Hepatocyte (in vitro differentiated cells): ENCODE data around the gene HS6ST2. TPM values are rescaled to one million over a fixed set of nuclear protein-coding genes. Genes with fewer than 3 reads are reported as not detected.
A peak's percentile ranks its signal among the peaks of the same experiment; 100 is the strongest.

Source experiments
- DNase-seq: peaks from one replicate; pipeline ENCODE4 v3.0.0-alpha.2; 2016; ENCODE audit warnings: low spot score
- H2AFZ ChIP-seq: fragments of 200-600 bp; sonication (generic); 2 replicates; pipeline ENCODE4 v1.6.0; 2016; ENCODE audit warnings: antibody characterized with exemption, mild to moderate bottlenecking
- H3K27ac ChIP-seq: fragments of 200-600 bp; sonication (generic); 2 replicates; pipeline ENCODE4 v1.5.1; 2016; ENCODE audit warnings: mild to moderate bottlenecking
- H3K27me3 ChIP-seq: fragments of 200-600 bp; sonication (generic); 2 replicates; pipeline ENCODE4 v1.6.1; 2016
- H3K36me3 ChIP-seq: fragments of 200-600 bp; sonication (generic); replicated peaks from 2 replicates; pipeline ENCODE4 v1.5.1; 2016; ENCODE audit warnings: low read depth; ENCODE audit not compliant: insufficient read depth
- H3K4me1 ChIP-seq: fragments of 200-600 bp; sonication (generic); 2 replicates; pipeline ENCODE4 v1.5.1; 2016; ENCODE audit warnings: mild to moderate bottlenecking, moderate library complexity; ENCODE audit not compliant: insufficient read depth
- H3K4me2 ChIP-seq: fragments of 200-600 bp; sonication (generic); 2 replicates; pipeline ENCODE4 v1.6.0; 2016
- H3K4me3 ChIP-seq: fragments of 200-600 bp; sonication (generic); 2 replicates; pipeline ENCODE4 v1.5.1; 2016; ENCODE audit warnings: mild to moderate bottlenecking
- H3K79me2 ChIP-seq: fragments of 200-600 bp; sonication (generic); 2 replicates; pipeline ENCODE4 v1.6.0; 2017; ENCODE audit warnings: mild to moderate bottlenecking
- H3K9me2 ChIP-seq: fragments of 200-600 bp; sonication (generic); replicated peaks from 2 replicates; pipeline ENCODE4 v1.6.0; 2017; ENCODE audit warnings: mild to moderate bottlenecking; ENCODE audit not compliant: insufficient read depth
- H3K9me3 ChIP-seq: fragments of 200-600 bp; sonication (generic); 2 replicates; pipeline ENCODE4 v1.5.1; 2016; ENCODE audit warnings: low read depth, mild to moderate bottlenecking
- H4K20me1 ChIP-seq: fragments of 200-600 bp; sonication (generic); 2 replicates; pipeline ENCODE4 v1.6.0; 2016; ENCODE audit warnings: mild to moderate bottlenecking; ENCODE audit not compliant: insufficient read depth, poor library complexity, severe bottlenecking
- CTCF ChIP-seq: fragments of 200-600 bp; sonication (generic); IDR thresholded peaks from 2 replicates; pipeline ENCODE4 v1.5.1; 2016; ENCODE audit warnings: antibody characterized with exemption, mild to moderate bottlenecking; ENCODE audit not compliant: poor library complexity
- EZH2 ChIP-seq: fragments of 200-600 bp; sonication (generic); IDR thresholded peaks from 2 replicates; pipeline ENCODE4 v1.6.1; 2016; ENCODE audit warnings: antibody characterized with exemption, mild to moderate bottlenecking, borderline replicate concordance
- EZH2phosphoT487 ChIP-seq: fragments of 200-600 bp; sonication (generic); IDR thresholded peaks from one replicate; pipeline ENCODE4 v1.6.1; 2018; ENCODE audit warnings: antibody characterized with exemption, mild to moderate bottlenecking, low read depth, moderate library complexity; ENCODE audit not compliant: unreplicated experiment, severe bottlenecking
- WGBS: methylation state at CpG from one replicate; pipeline ENCODE4 v1.1.6; 2016; ENCODE audit warnings: low lambda C conversion rate; ENCODE audit errors: missing lambda C conversion rate; 5-methylcytosine and 5-hydroxymethylcytosine counted together
- polyA plus RNA-seq: library from polyadenylated mRNA; unstranded; fragments of >200 nt; fragmentation: Nextera tagmentation; extraction: Ambion mirVana; gene quantifications from 2 replicates; pipeline ENCODE4 v1.2.1, GENCODE V29; 2016
- total RNA-seq: library from RNA; depleted of rRNA; stranded (reverse); fragments of >200 nt; gene quantifications from 2 replicates; pipeline ENCODE4 v1.2.3, GENCODE V29; 2014

The HS6ST2 gene
- total and polyA plus RNA-seq, 2 experiments from 2014 or later: 17.4 to 21.9 TPM

- Histone ChIP-seq H3K4me2 (no peak overlapping the region), H3K36me3 (no peaks in the 10 kb centered on the region), H3K79me2 (no peaks in the 10 kb centered on the region), H3K4me3 (no peak overlapping the region), H3K4me1 (no peaks in the 10 kb centered on the region), H3K9me2 (no peaks in the 10 kb centered on the region), H3K27ac (no peak overlapping the region), H3K9me3 (no peaks in the 10 kb centered on the region), H2AFZ (no peak overlapping the region), H4K20me1 (no peaks in the 10 kb centered on the region), H3K27me3 (no peaks in the 10 kb centered on the region)
- TF ChIP-seq EZH2phosphoT487 (no peak), EZH2 (no peak), CTCF (no peak)
- no peak for DNase-seq
- WGBS: 83% methylated on average over 7 of the region's 7 CpGs
These were observed 188.8 kb downstream of the HS6ST2 start for GRCh38 chrX:132769609-132770008.

GRCh38 chrX:132766452-132766851 is 192.0 kb downstream of the HS6ST2 start:
- no peak overlapping the region for H3K27ac ChIP-seq
- H2AFZ ChIP-seq: no peak overlapping the region
- H3K4me2 ChIP-seq: no peak overlapping the region
- no peaks in the 10 kb centered on the region for H3K4me1 ChIP-seq
- no peaks in the 10 kb centered on the region for H3K9me2 ChIP-seq
- DNase-seq: no peak
- no peak overlapping the region for H3K4me3 ChIP-seq
- H3K9me3 ChIP-seq: no peaks in the 10 kb centered on the region
- no peaks in the 10 kb centered on the region for H3K36me3 ChIP-seq
- 61% methylated on average over 1 of the region's 1 CpG for WGBS
- TF ChIP-seq CTCF: no peak
- TF ChIP-seq EZH2: no peak
- no peak for TF ChIP-seq EZH2phosphoT487
- no peaks in the 10 kb centered on the region for H3K79me2 ChIP-seq
- no peaks in the 10 kb centered on the region for H4K20me1 ChIP-seq
- no peaks in the 10 kb centered on the region for H3K27me3 ChIP-seq

GRCh38 chrX:132763528-132763927 is 194.9 kb downstream of the HS6ST2 start:
- H3K27ac ChIP-seq: peak overlapping the region; percentile 34
- no peaks in the 10 kb centered on the region for H3K4me1 ChIP-seq
- H3K4me2 ChIP-seq: no peak overlapping the region
- WGBS: 53% methylated on average over 3 of the region's 3 CpGs
- H3K4me3 ChIP-seq: no peak overlapping the region
- H3K27me3 ChIP-seq: no peaks in the 10 kb centered on the region
- no peaks in the 10 kb centered on the region for H4K20me1 ChIP-seq
- no peak for DNase-seq
- H3K36me3 ChIP-seq: no peaks in the 10 kb centered on the region
- H3K9me3 ChIP-seq: no peaks in the 10 kb centered on the region
- H3K9me2 ChIP-seq: no peaks in the 10 kb centered on the region
- H2AFZ ChIP-seq: no peak overlapping the region
- H3K79me2 ChIP-seq: no peaks in the 10 kb centered on the region
- TF ChIP-seq EZH2phosphoT487 (no peak), EZH2 (no peak), CTCF (no peak)

GRCh38 chrX:132758759-132759158 is 199.7 kb downstream of the HS6ST2 start:
- Histone ChIP-seq H3K36me3 (no peaks in the 10 kb centered on the region), H3K27ac (no peak overlapping the region)

More at GRCh38 chrX:132758759-132759158, 199.7 kb downstream of the HS6ST2 start:
- Histone ChIP-seq H3K27me3 (no peaks in the 10 kb centered on the region), H3K4me2 (no peak overlapping the region), H2AFZ (no peak overlapping the region), H3K4me1 (no peaks in the 10 kb centered on the region), H3K4me3 (no peak overlapping the region), H4K20me1 (no peaks in the 10 kb centered on the region), H3K9me3 (no peaks in the 10 kb centered on the region), H3K79me2 (no peaks in the 10 kb centered on the region), H3K9me2 (no peaks in the 10 kb centered on the region)
- DNase-seq: no peak
- TF ChIP-seq EZH2 (no peak), CTCF (no peak), EZH2phosphoT487 (no peak)
- WGBS: 64% methylated on average over 4 of the region's 4 CpGs
